ENCODE results near the gene ADAMTS6. TPM values are rescaled to one million over a fixed set of nuclear protein-coding genes. Genes with fewer than 3 reads are reported as not detected.

Gene ADAMTS6
- total and polyA plus RNA-seq, 2 of the 13 experiments (the other 11 are each of a cell fraction or from before 2014, with no cell fraction given) = 3.1 to 8.2 TPM

DNA sequence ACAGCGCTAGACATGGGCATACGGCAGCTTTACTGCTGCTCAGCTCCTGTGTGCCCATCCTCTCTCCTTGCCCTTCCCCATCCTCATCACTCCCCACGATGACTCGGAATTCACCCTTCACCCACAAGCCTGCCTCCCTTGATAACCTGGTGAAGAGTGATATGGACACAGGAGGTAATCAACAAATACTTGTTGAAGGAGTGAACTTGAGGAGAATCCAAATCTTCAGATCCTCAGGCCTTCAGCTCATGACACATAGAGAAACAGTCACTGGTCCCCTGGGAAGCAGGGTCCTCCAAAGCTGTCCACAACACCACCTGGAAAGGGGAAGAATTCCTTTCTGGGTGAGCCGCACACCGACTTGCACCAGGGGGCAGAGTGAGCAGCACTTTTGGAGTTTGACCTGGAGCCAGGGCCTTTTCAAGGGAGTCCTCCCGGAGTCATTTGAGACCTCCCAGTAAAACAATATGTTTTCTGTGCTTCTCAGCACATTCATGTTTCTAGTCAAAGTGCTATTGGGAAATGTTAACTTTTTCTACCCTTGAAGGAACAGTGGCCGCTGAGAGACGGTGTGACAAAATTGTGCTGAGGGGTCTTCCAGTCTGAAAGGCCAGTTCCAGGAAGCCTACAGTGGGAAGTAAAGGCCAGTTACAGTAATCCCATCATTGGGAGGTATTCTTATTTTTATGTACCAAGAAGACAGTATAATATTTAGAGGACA, 380.6 kb downstream of the ADAMTS6 start (continued):
- TF ChIP-seq PCBP2 (optimal IDR thresholded peaks at IDR 0.05; ENCODE audit: low read depth, low read length, poor library complexity, severe bottlenecking) (no peak), HNF4G (IDR thresholded peaks at IDR 0.05; ENCODE audit: borderline replicate concordance, low read depth, low read length) (0 out of 2 replicates have a peak, but pooled peaks have one; percentile 12), HNF4G (CRISPR knock-in tag; IDR thresholded peaks at IDR 0.05; ENCODE audit: borderline replicate concordance, low read depth) (no peak), POLR2G (IDR thresholded peaks at IDR 0.05; ENCODE audit: low read depth, low read length) (no peak), HDAC2 (CRISPR knock-in tag; IDR thresholded peaks at IDR 0.05) (0 out of 2 replicates have a peak, but pooled peaks have one; percentile 24), SMC3 (IDR thresholded peaks at IDR 0.05; ENCODE audit: low read length) (peak; percentile 93), CTCF (CRISPR knock-in tag; IDR thresholded peaks at IDR 0.05) (peak; percentile 88), GABPB1 (CRISPR knock-in tag; IDR thresholded peaks at IDR 0.05) (0 out of 2 replicates have a peak, but pooled peaks have one; percentile 19), DNMT3B (CRISPR knock-in tag; conservative IDR thresholded peaks at IDR 0.05) (peak; percentile 20; the same call in 1 of the 2 replicates), HOXA9 (CRISPR knock-in tag; IDR thresholded peaks at IDR 0.05; ENCODE audit: borderline replicate concordance) (no peak), ZNF263 (CRISPR knock-in tag; IDR thresholded peaks at IDR 0.05) (peak; percentile 99), PPARG (CRISPR knock-in tag; conservative IDR thresholded peaks at IDR 0.05) (peak; percentile 56; the same call in 1 of the 2 replicates), ZMYM4 (CRISPR knock-in tag; IDR thresholded peaks at IDR 0.05) (peak; percentile 59), IRX3 (CRISPR knock-in tag; IDR thresholded peaks at IDR 0.05; ENCODE audit: borderline replicate concordance, low read depth) (no peak), ZNF121 (CRISPR knock-in tag; IDR thresholded peaks at IDR 0.05) (peak; percentile 40; the same call in 1 of the 2 replicates), ASH2L (IDR thresholded peaks at IDR 0.05; ENCODE audit: insufficient read length, low read depth, low read length) (peak; percentile 33), YEATS4 (CRISPR knock-in tag; IDR thresholded peaks at IDR 0.05; ENCODE audit: borderline replicate concordance) (no peak; the same call in 1 of the 2 replicates), GATAD2A (CRISPR knock-in tag; IDR thresholded peaks at IDR 0.05) (peak; percentile 43; the same call in 1 of the 2 replicates), THYN1 (CRISPR knock-in tag; IDR thresholded peaks at IDR 0.05; ENCODE audit: borderline replicate concordance, low read depth) (no peak), THAP11 (CRISPR knock-in tag; IDR thresholded peaks at IDR 0.05) (0 out of 2 replicates have a peak, but pooled peaks have one; percentile 19), ZFX (CRISPR knock-in tag; IDR thresholded peaks at IDR 0.05; ENCODE audit: low read depth) (peak; percentile 52; the same call in 1 of the 2 replicates), MIXL1 (CRISPR knock-in tag; IDR thresholded peaks at IDR 0.05) (no peak), KAT8 (CRISPR knock-in tag; IDR thresholded peaks at IDR 0.05) (0 out of 2 replicates have a peak, but pooled peaks have one; percentile 30), SALL1 (CRISPR knock-in tag; IDR thresholded peaks at IDR 0.05) (peak; percentile 56; the same call in 1 of the 2 replicates)
- TF ChIP-seq, protein P1, sequence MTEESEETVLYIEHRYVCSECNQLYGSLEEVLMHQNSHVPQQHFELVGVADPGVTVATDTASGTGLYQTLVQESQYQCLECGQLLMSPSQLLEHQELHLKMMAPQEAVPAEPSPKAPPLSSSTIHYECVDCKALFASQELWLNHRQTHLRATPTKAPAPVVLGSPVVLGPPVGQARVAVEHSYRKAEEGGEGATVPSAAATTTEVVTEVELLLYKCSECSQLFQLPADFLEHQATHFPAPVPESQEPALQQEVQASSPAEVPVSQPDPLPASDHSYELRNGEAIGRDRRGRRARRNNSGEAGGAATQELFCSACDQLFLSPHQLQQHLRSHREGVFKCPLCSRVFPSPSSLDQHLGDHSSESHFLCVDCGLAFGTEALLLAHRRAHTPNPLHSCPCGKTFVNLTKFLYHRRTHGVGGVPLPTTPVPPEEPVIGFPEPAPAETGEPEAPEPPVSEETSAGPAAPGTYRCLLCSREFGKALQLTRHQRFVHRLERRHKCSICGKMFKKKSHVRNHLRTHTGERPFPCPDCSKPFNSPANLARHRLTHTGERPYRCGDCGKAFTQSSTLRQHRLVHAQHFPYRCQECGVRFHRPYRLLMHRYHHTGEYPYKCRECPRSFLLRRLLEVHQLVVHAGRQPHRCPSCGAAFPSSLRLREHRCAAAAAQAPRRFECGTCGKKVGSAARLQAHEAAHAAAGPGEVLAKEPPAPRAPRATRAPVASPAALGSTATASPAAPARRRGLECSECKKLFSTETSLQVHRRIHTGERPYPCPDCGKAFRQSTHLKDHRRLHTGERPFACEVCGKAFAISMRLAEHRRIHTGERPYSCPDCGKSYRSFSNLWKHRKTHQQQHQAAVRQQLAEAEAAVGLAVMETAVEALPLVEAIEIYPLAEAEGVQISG (CRISPR knock-in tag; IDR thresholded peaks at IDR 0.05) = 0 out of 2 replicates have a peak, but pooled peaks have one; percentile 26
- TF ChIP-seq, protein P2, sequence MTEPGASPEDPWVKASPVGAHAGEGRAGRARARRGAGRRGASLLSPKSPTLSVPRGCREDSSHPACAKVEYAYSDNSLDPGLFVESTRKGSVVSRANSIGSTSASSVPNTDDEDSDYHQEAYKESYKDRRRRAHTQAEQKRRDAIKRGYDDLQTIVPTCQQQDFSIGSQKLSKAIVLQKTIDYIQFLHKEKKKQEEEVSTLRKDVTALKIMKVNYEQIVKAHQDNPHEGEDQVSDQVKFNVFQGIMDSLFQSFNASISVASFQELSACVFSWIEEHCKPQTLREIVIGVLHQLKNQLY (CRISPR knock-in tag; IDR thresholded peaks at IDR 0.05) = no peak
